ENCODE results near the gene FBXO22. TPM values are rescaled to one million over a fixed set of nuclear protein-coding genes. Genes with fewer than 3 reads are reported as not detected.
"Not testable (repeated sequence)": the region's sequence is repeated elsewhere in the genome, so short reads cannot be mapped to it uniquely, and the experiment has no call there.

FBXO22 gene
- total RNA-seq, 1 donor, result 45.8 TPM

GRCh38 chr15:75887178-75887577, 16.5 kb upstream of the FBXO22 start:
- no peak overlapping the region for H3K4me3 ChIP-seq (ENCODE audit: low read depth, low read length)
- DNase-seq (ENCODE audit: low read depth), result no peak
- TF ChIP-seq CTCF (IDR thresholded peaks at IDR 0.05; ENCODE audit: insufficient read depth, low read depth, low read length), result no peak

- peak; percentile 97 for DNase-seq (ENCODE audit: low read depth)
These were observed 11.8 kb upstream of the FBXO22 start for GRCh38 chr15:75891895-75892294.

DNA sequence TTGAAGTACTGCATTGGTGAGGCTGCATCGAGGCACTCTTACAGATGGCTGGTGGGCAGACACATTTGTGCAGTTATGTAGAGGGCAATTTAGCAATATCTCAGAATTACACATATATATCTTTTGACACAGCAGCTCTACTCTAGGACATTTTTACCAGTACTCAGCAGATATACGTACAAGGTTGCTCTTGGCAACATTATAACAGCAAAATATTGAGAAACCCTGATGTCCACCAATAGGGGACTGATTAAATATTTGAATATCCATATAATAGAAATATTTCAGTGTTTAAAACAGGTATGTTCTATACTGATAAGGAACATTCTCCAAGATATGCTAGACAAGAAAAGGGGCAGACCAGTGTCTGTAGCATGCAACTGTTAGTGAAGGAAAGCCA, 7.9 kb upstream of the FBXO22 start:
- H3K4me3 ChIP-seq (ENCODE audit: low read depth, low read length), result no peak overlapping the region
- DNase-seq (ENCODE audit: low read depth), result no peak
- TF ChIP-seq CTCF (IDR thresholded peaks at IDR 0.05; ENCODE audit: insufficient read depth, low read depth, low read length), result no peak

More at GRCh38 chr15:75891895-75892294, 11.8 kb upstream of the FBXO22 start:
- no peak overlapping the region for H3K4me3 ChIP-seq (ENCODE audit: low read depth, low read length)
- TF ChIP-seq CTCF (IDR thresholded peaks at IDR 0.05; ENCODE audit: insufficient read depth, low read depth, low read length), result no peak

DNA sequence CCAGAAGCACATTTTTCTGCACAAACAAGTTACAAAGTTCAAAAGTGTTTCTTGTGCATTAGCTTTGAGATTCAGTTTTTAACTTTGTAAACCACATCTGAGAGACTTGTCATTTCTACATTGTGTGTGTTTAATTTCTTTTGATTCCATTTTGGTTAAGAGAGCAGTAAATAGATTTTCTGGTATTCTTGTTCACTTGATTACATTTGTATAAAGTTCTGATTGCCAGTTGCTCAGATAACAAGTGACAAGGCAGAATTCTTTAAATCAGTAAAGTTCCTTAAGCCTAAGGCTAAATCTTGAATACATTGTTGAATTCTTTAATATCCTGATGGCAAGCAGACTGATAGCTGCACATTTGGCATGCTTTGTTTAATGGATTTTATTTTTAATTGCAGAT, 3.1 kb upstream of the FBXO22 start:
- no peak for TF ChIP-seq CTCF (IDR thresholded peaks at IDR 0.05; ENCODE audit: insufficient read depth, low read depth, low read length)
- H3K4me3 ChIP-seq (ENCODE audit: low read depth, low read length), result no peak overlapping the region
- no peak for DNase-seq (ENCODE audit: low read depth)

DNA sequence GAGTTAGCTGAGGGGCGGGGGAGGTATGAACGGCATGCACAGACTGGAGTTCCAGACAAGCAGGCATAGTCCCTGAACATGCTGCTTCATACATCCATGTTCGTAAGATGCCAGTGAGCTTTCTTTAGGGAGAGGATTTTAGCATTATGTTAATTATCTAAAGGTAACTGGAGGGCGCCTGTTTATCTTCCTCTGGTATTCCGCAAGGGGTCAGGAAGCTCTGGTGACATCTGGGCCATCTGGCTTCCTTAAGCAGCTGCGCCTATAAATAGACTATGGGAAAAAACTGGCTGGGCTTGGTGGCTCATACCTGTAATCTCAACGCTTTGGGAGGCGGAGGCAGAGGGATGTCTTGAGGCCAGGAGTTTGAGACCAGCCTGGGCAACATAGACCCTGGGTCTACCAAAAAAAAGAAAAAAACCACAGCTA, 1.5 kb upstream of the FBXO22 start:
- no peak overlapping the region for H3K4me3 ChIP-seq (ENCODE audit: low read depth, low read length)
- DNase-seq (ENCODE audit: low read depth), result peak; percentile 86
- TF ChIP-seq CTCF (IDR thresholded peaks at IDR 0.05; ENCODE audit: insufficient read depth, low read depth, low read length), result no peak

DNA sequence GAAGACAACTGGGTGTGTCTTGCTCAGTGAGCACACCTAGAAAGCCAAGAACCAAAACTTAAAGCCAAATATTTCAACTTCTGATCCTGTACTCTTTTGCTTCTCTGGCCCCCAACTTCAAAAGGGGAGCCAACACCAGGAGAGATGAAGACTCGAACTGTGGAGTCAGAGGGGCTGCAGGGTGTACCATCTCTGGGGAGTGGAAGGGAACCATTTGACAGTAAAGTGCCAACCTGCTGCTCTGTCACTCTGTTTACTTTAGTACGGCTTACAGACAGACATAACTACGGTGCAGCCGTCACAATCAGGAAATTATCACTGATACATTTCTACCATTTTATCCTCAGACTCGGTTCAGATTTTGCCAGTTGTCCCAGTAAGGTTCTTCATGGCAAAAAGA, 1.6 kb downstream of the FBXO22 start:
- DNase-seq (ENCODE audit: low read depth), result no peak
- TF ChIP-seq CTCF (IDR thresholded peaks at IDR 0.05; ENCODE audit: insufficient read depth, low read depth, low read length), result no peak

DNA sequence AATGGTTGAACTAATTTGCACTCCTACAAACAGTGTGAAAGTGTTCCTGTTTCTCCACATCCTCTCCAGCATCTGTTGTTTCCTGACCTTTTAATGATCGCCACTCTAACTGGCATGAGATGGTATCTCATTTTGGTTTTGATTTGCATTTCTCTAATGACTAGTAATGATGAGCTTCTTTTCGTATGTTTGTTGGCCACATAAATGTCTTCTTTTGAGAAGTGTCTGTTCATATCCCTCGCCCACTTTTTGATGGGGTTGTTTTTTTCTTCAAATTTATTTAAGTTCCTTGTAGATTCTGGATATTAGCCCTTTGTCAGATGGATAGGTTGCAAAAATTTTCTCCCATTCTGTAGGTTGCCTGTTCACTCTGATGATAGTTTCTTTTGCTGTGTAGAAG, 6.7 kb downstream of the FBXO22 start:
- not testable (repeated sequence) for H3K4me3 ChIP-seq (ENCODE audit: low read depth, low read length); DNase-seq (ENCODE audit: low read depth)

More for the DNA sequence above, 1.6 kb downstream of the FBXO22 start:
- no peak overlapping the region for H3K4me3 ChIP-seq (ENCODE audit: low read depth, low read length)
